Measurements from ENCODE around the gene GPR107. TPM values are rescaled to one million over a fixed set of nuclear protein-coding genes. Genes with fewer than 3 reads are reported as not detected.

GPR107 gene
- total RNA-seq, 4 donors from 2014 or later = 13.5 to 20.7 (median 17.5) TPM

GRCh38 chr9:130041648-130042405 is 11.9 kb upstream of the GPR107 start:
- DNase-seq (no peak), ATAC-seq (no peak)
- no peaks in the 10 kb centered on the region for H3K36me3 ChIP-seq
- in situ Hi-C loops (cut with MboI; ENCODE audit: low sequenced_read_pairs in 4 of 4) (no loop called here), intact Hi-C loops (cut with DNase I; ENCODE audit: low total_unique reads) (loop anchor here (2.0 to 5.0 kb wide), 2 partner anchors 15 to 80 kb away; no protein-coding TSS in a partner anchor)
- H3K27me3 ChIP-seq = no peaks in the 10 kb centered on the region
- TF ChIP-seq POLR2A (IDR thresholded peaks at IDR 0.05) (no peak), CTCF (IDR thresholded peaks at IDR 0.05 in 4 of 5, conservative IDR thresholded peaks at IDR 0.05 in 1 of 5) (no peak)
- H3K4me3 ChIP-seq = peak overlapping the region; percentile 85 to 94 (median 90)
- H3K27ac ChIP-seq = peak overlapping the region; percentile 92 to 98 (median 94)
- peaks cover 20 to 23% of the 10 kb centered on the region in 2 donors for H3K4me1 ChIP-seq
- H3K9me3 ChIP-seq = no peaks in the 10 kb centered on the region

- Histone ChIP-seq H3K4me3 (peak overlapping the region; percentile 85 to 94 (median 90)), H3K9me3 (no peaks in the 10 kb centered on the region), H3K36me3 (no peaks in the 10 kb centered on the region), H3K27me3 (no peaks in the 10 kb centered on the region), H3K4me1 (peaks cover 20 to 23% of the 10 kb centered on the region in 2 donors), H3K27ac (peak overlapping the region; percentile 92 to 98 (median 94))
- ATAC-seq (peak; percentile 25 to 41), DNase-seq (no peak)
- intact Hi-C loops (cut with DNase I; ENCODE audit: low total_unique reads) (loop anchor here (2.0 to 5.0 kb wide), 2 partner anchors 16 to 80 kb away; no protein-coding TSS in a partner anchor), in situ Hi-C loops (cut with MboI; ENCODE audit: low sequenced_read_pairs in 4 of 4) (no loop called here)
- TF ChIP-seq CTCF (IDR thresholded peaks at IDR 0.05 in 4 of 5, conservative IDR thresholded peaks at IDR 0.05 in 1 of 5) (no peak), POLR2A (IDR thresholded peaks at IDR 0.05) (no peak)
Measured at GRCh38 chr9:130042406-130042884, 11.3 kb upstream of the GPR107 start.

- H3K4me1 ChIP-seq = peaks cover 20 to 23% of the 10 kb centered on the region in 2 donors
- in situ Hi-C loops (cut with MboI; ENCODE audit: low sequenced_read_pairs in 4 of 4) = no loop called here
- TF ChIP-seq POLR2A (IDR thresholded peaks at IDR 0.05) (peak; percentile 90 to 93), CTCF (IDR thresholded peaks at IDR 0.05 in 4 of 5, conservative IDR thresholded peaks at IDR 0.05 in 1 of 5) (no peak)
Measured at GRCh38 chr9:130042885-130043653, 10.6 kb upstream of the GPR107 start, which contains the start of gene FNBP1. FNBP1 (minus strand) TSS chr9:130043189; CDS start chr9:130042975, 214 bp downstream.

GRCh38 chr9:130043654-130044623 is 9.8 kb upstream of the GPR107 start:
- ATAC-seq (peak; percentile 48 to 59), DNase-seq (peak; percentile 43 to 64)
- Histone ChIP-seq H3K27ac (peak overlapping the region; percentile 92 to 98 (median 94)), H3K4me1 (peaks cover 20 to 23% of the 10 kb centered on the region in 2 donors), H3K36me3 (no peaks in the 10 kb centered on the region), H3K27me3 (no peaks in the 10 kb centered on the region), H3K9me3 (no peaks in the 10 kb centered on the region), H3K4me3 (peak overlapping the region; percentile 85 to 94 (median 90))
- in situ Hi-C loops (cut with MboI; ENCODE audit: low sequenced_read_pairs in 4 of 4) (no loop called here), intact Hi-C loops (cut with DNase I; ENCODE audit: low total_unique reads) (loop anchor here (1.0 to 5.0 kb wide), 3 partner anchors 17 to 159 kb away; no protein-coding TSS in a partner anchor)
- TF ChIP-seq CTCF (IDR thresholded peaks at IDR 0.05 in 4 of 5, conservative IDR thresholded peaks at IDR 0.05 in 1 of 5) (peak in 3 of 5 experiments; percentile 20 to 43 (median 22)), POLR2A (IDR thresholded peaks at IDR 0.05) (no peak)

More at GRCh38 chr9:130042885-130043653, 10.6 kb upstream of the GPR107 start, which contains the start of gene FNBP1:
- Histone ChIP-seq H3K4me3 (peak within 1 kb of the TSS; percentile 85 to 94 (median 90)), H3K27me3 (no peaks in the 10 kb centered on the region), H3K9me3 (no peaks in the 10 kb centered on the region), H3K36me3 (no peaks in the 10 kb centered on the region), H3K27ac (peak within 1 kb of the TSS; percentile 92 to 98 (median 94))
- ATAC-seq = peak; percentile 88 to 90
- intact Hi-C loops (cut with DNase I; ENCODE audit: low total_unique reads) = loop anchor here (1.0 to 5.0 kb wide), 3 partner anchors 16 to 158 kb away; no protein-coding TSS in a partner anchor
- peak; percentile 66 to 72 for DNase-seq
